Astrocyte (in vitro differentiated cells and primary cell): ENCODE measurements around the gene CHDH. TPM values are rescaled to one million over a fixed set of nuclear protein-coding genes. Genes with fewer than 3 reads are reported as not detected.

Experiments
- DNase-seq: peaks from one replicate; pipeline ENCODE4 v3.0.0-alpha.2; 2010; ENCODE audit warnings: low read depth
- FAIRE-seq: peaks from 2 replicates; lab custom pipeline; 2011; peaks lifted over from hg19 to GRCh38; lab: Jason Lieb, UNC
- H2AFZ ChIP-seq: 2 replicates; pipeline ENCODE4 v1.6.0; 2012; ENCODE audit warnings: low read depth, low read length, inconsistent platforms
- H3K27ac ChIP-seq: 2 replicates; pipeline ENCODE4 v1.5.1; 2011; ENCODE audit warnings: low read depth, low read length, inconsistent platforms
- H3K27me3 ChIP-seq: 2 replicates; pipeline ENCODE4 v1.6.0; 2011; ENCODE audit warnings: low read length, inconsistent platforms; ENCODE audit not compliant: insufficient read depth
- H3K36me3 ChIP-seq: 2 replicates; pipeline ENCODE4 v1.5.1; 2011; ENCODE audit warnings: low read length, inconsistent platforms; ENCODE audit not compliant: insufficient read depth
- H3K4me1 ChIP-seq: 2 replicates; pipeline ENCODE4 v1.5.1; 2011; ENCODE audit warnings: low read length, inconsistent platforms; ENCODE audit not compliant: insufficient read depth
- H3K4me2 ChIP-seq: 2 replicates; pipeline ENCODE4 v1.6.0; 2012; ENCODE audit warnings: low read length, inconsistent platforms
- H3K4me3 ChIP-seq: 2 replicates; pipeline ENCODE4 v1.5.1; 2011; ENCODE audit warnings: low read depth, mild to moderate bottlenecking, low read length, inconsistent platforms; ENCODE audit not compliant: insufficient read depth
- H3K79me2 ChIP-seq: 2 replicates; pipeline ENCODE4 v1.6.0; 2012; ENCODE audit warnings: mild to moderate bottlenecking, low read length, inconsistent platforms; ENCODE audit not compliant: insufficient read depth
- H3K9ac ChIP-seq: 2 replicates; pipeline ENCODE4 v1.6.0; 2012; ENCODE audit warnings: mild to moderate bottlenecking, low read length, inconsistent platforms
- H3K9me3 ChIP-seq: 2 replicates; pipeline ENCODE4 v1.5.1; 2012; ENCODE audit warnings: low read depth, mild to moderate bottlenecking, low read length, inconsistent platforms; ENCODE audit not compliant: insufficient read depth
- H4K20me1 ChIP-seq: 2 replicates; pipeline ENCODE4 v1.6.0; 2012; ENCODE audit warnings: low read length, inconsistent platforms; ENCODE audit not compliant: insufficient read depth
- H3K27ac Mint-ChIP-seq: one replicate; pipeline ENCODE4 v1.8.0; 2021; ENCODE audit warnings: mild to moderate bottlenecking, mixed read lengths; ENCODE audit not compliant: unreplicated experiment
- H3K27me3 Mint-ChIP-seq: one replicate; pipeline ENCODE4 v1.8.0; 2021; ENCODE audit warnings: low read depth, mixed read lengths; ENCODE audit not compliant: unreplicated experiment
- H3K36me3 Mint-ChIP-seq: one replicate; pipeline ENCODE4 v1.8.0; 2021; ENCODE audit warnings: low read depth, mixed read lengths; ENCODE audit not compliant: unreplicated experiment
- H3K4me1 Mint-ChIP-seq: one replicate; pipeline ENCODE4 v1.8.0; 2021; ENCODE audit warnings: low read depth, mixed read lengths; ENCODE audit not compliant: unreplicated experiment
- H3K4me3 Mint-ChIP-seq: one replicate; pipeline ENCODE4 v1.8.0; 2021; ENCODE audit warnings: mild to moderate bottlenecking, moderate library complexity, mixed read lengths; ENCODE audit not compliant: unreplicated experiment
- H3K9me3 Mint-ChIP-seq: one replicate; pipeline ENCODE4 v1.8.0; 2021; ENCODE audit warnings: mild to moderate bottlenecking, mixed read lengths; ENCODE audit not compliant: unreplicated experiment
- EZH2 ChIP-seq: IDR thresholded peaks from 2 replicates; pipeline ENCODE4 v1.6.1; 2012; ENCODE audit warnings: mild to moderate bottlenecking, low read length, inconsistent platforms; ENCODE audit not compliant: insufficient read depth
- total RNA-seq: library from RNA; stranded (reverse); gene quantifications from 2 replicates; pipeline ENCODE4 v1.2.1, GENCODE V29; 2021
- TF ChIP-seq, protein P1 (sequence below): IDR thresholded peaks from 2 replicates; pipeline ENCODE4 v1.5.1; 2011; ENCODE audit warnings: low read depth, mild to moderate bottlenecking, inconsistent platforms, low read length, moderate library complexity; ENCODE audit not compliant: insufficient read depth

The CHDH gene
- total RNA-seq, 1 donor from 2014 or later = 0.48 TPM

DNA sequence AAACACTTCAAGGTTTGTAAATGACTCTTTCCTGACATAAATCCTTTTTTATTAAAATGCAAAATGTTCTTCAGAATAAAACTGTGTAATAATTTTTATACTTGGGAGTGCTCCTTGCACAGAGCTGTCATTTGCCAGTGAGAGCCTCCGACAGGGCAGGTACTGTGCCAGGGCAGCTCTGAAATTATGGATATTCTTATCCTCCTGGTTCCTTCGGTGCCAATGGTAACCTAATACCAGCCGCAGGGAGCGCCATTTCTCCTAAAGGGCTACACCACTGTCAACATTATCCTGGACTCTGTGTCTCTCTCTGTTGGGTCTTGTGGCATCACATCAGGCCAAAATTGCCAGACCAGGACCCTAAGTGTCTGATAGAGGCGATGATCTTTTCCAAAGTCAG, 33.0 kb downstream of the CHDH start:
- TF ChIP-seq, protein P1, sequence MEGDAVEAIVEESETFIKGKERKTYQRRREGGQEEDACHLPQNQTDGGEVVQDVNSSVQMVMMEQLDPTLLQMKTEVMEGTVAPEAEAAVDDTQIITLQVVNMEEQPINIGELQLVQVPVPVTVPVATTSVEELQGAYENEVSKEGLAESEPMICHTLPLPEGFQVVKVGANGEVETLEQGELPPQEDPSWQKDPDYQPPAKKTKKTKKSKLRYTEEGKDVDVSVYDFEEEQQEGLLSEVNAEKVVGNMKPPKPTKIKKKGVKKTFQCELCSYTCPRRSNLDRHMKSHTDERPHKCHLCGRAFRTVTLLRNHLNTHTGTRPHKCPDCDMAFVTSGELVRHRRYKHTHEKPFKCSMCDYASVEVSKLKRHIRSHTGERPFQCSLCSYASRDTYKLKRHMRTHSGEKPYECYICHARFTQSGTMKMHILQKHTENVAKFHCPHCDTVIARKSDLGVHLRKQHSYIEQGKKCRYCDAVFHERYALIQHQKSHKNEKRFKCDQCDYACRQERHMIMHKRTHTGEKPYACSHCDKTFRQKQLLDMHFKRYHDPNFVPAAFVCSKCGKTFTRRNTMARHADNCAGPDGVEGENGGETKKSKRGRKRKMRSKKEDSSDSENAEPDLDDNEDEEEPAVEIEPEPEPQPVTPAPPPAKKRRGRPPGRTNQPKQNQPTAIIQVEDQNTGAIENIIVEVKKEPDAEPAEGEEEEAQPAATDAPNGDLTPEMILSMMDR = no peak
- TF ChIP-seq EZH2 = no peak
- H3K9me3 Mint-ChIP-seq = no peaks in the 10 kb centered on the region
- H3K36me3 Mint-ChIP-seq = no peaks in the 10 kb centered on the region
- H3K27me3 ChIP-seq = no peaks in the 10 kb centered on the region
- no peak overlapping the region for H3K27ac Mint-ChIP-seq
- H3K4me1 ChIP-seq = no peaks in the 10 kb centered on the region
- H3K27ac ChIP-seq = no peak overlapping the region
- H3K4me3 ChIP-seq = no peak overlapping the region
- H3K9me3 ChIP-seq = no peaks in the 10 kb centered on the region
- peaks cover 21% of the 10 kb centered on the region for H3K27me3 Mint-ChIP-seq
- H3K4me1 Mint-ChIP-seq = no peaks in the 10 kb centered on the region
- DNase-seq (no peak), FAIRE-seq (no peak)
- no peaks in the 10 kb centered on the region for H4K20me1 ChIP-seq
- H2AFZ ChIP-seq = no peak overlapping the region
- no peak overlapping the region for H3K4me3 Mint-ChIP-seq
- no peaks in the 10 kb centered on the region for H3K79me2 ChIP-seq
- no peak overlapping the region for H3K4me2 ChIP-seq
- no peaks in the 10 kb centered on the region for H3K36me3 ChIP-seq
- H3K9ac ChIP-seq = no peak overlapping the region

DNA sequence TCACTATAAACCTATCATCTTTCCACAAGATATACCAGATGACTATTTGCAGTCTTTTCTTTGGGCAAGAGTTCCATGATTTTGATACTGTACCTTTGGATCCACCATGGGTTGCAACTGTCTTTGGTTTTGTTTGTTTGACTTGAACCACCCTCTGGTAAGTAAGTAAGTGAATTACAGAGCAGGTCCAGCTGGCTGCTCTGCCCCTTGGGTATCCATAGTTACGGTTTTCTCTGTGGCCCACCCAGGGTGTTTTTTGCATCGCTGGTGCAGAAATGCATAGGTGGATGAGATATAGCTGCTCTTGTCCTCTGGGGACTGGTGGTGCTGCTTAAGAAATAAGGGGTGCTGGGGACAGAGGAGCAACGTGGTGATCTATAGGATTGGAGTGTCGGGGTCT, 33.8 kb downstream of the CHDH start:
- Histone ChIP-seq H3K27ac (no peak overlapping the region), H3K9me3 (no peaks in the 10 kb centered on the region), H3K9ac (no peak overlapping the region), H2AFZ (no peak overlapping the region), H3K4me1 (no peaks in the 10 kb centered on the region), H4K20me1 (no peaks in the 10 kb centered on the region), H3K27me3 (no peaks in the 10 kb centered on the region), H3K36me3 (no peaks in the 10 kb centered on the region), H3K4me3 (no peak overlapping the region), H3K79me2 (no peaks in the 10 kb centered on the region), H3K4me2 (no peak overlapping the region)
- TF ChIP-seq EZH2 = no peak
- TF ChIP-seq, protein P1 = peak; percentile 5
- H3K9me3 Mint-ChIP-seq = no peaks in the 10 kb centered on the region
- H3K4me3 Mint-ChIP-seq = no peak overlapping the region
- DNase-seq (no peak), FAIRE-seq (no peak)
- H3K4me1 Mint-ChIP-seq = no peaks in the 10 kb centered on the region
- no peaks in the 10 kb centered on the region for H3K36me3 Mint-ChIP-seq
- peaks cover 18% of the 10 kb centered on the region for H3K27me3 Mint-ChIP-seq
- H3K27ac Mint-ChIP-seq = no peak overlapping the region

DNA sequence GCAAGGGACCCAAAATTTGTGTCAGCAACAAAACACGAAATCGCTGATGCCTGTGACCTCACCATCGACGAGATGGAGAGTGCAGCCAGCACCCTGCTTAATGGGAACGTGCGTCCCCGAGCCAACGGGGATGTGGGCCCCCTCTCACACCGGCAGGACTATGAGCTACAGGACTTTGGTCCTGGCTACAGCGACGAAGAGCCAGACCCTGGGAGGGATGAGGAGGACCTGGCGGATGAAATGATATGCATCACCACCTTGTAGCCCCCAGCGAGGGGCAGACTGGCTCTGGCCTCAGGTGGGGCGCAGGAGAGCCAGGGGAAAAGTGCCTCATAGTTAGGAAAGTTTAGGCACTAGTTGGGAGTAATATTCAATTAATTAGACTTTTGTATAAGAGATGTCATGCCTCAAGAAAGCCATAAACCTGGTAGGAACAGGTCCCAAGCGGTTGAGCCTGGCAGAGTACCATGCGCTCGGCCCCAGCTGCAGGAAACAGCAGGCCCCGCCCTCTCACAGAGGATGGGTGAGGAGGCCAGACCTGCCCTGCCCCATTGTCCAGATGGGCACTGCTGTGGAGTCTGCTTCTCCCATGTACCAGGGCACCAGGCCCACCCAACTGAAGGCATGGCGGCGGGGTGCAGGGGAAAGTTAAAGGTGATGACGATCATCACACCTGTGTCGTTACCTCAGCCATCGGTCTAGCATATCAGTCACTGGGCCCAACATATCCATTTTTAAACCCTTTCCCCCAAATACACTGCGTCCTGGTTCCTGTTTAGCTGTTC, 34.9 kb downstream of the CHDH start:
- Histone ChIP-seq H3K79me2 (no peaks in the 10 kb centered on the region), H3K9ac (no peak overlapping the region), H3K9me3 (no peaks in the 10 kb centered on the region), H3K4me3 (no peak overlapping the region), H3K27ac (no peak overlapping the region), H4K20me1 (no peaks in the 10 kb centered on the region), H2AFZ (no peak overlapping the region), H3K36me3 (no peaks in the 10 kb centered on the region), H3K4me1 (peaks cover 4% of the 10 kb centered on the region), H3K4me2 (no peak overlapping the region), H3K27me3 (no peaks in the 10 kb centered on the region)
- Mint-ChIP-seq H3K4me3 (no peak overlapping the region), H3K9me3 (no peaks in the 10 kb centered on the region), H3K36me3 (no peaks in the 10 kb centered on the region), H3K27ac (no peak overlapping the region), H3K27me3 (peaks cover 18% of the 10 kb centered on the region), H3K4me1 (peaks cover 5% of the 10 kb centered on the region)
- TF ChIP-seq, protein P1 = no peak
- no peak for TF ChIP-seq EZH2
- FAIRE-seq (no peak), DNase-seq (no peak)
